GM12878 (cell line): ENCODE results near the gene GRIN2D. TPM values are rescaled to one million over a fixed set of nuclear protein-coding genes. Genes with fewer than 3 reads are reported as not detected.

Experiments
- ASH2L ChIP-seq: fragments of 300-600, 200-600 bp; sonication (generic); IDR thresholded peaks from 2 replicates; pipeline ENCODE4 v1.6.1; 2017; ENCODE audit warnings: low read depth, mild to moderate bottlenecking, borderline replicate concordance
- ATF3 ChIP-seq: IDR thresholded peaks from 2 replicates; pipeline ENCODE4 v1.6.1; 2011; ENCODE audit warnings: low read depth, mild to moderate bottlenecking, low read length, moderate library complexity, borderline replicate concordance; ENCODE audit errors: extremely low read depth
- CHD1 ChIP-seq: IDR thresholded peaks from 2 replicates; pipeline ENCODE4 v1.6.1; 2012; ENCODE audit warnings: low read depth, low read length, improper control_type of control experiment
- MTA3 ChIP-seq: IDR thresholded peaks from 2 replicates; pipeline ENCODE4 v1.6.1; 2012; ENCODE audit warnings: low read length, inconsistent platforms, borderline replicate concordance
- MYC ChIP-seq: IDR thresholded peaks from 2 replicates; pipeline ENCODE4 v1.6.1; 2011; ENCODE audit warnings: mild to moderate bottlenecking, low read length, moderate library complexity, inconsistent platforms; ENCODE audit not compliant: insufficient read depth, insufficient replicate concordance, insufficient read length, severe bottlenecking
- NFXL1 ChIP-seq: fragments of 450-650 bp; IDR thresholded peaks from 2 replicates; pipeline ENCODE4 v1.6.1; 2017; ENCODE audit warnings: antibody characterized with exemption, mild to moderate bottlenecking, borderline replicate concordance
- RB1 ChIP-seq: fragments of 450-650 bp; formaldehyde crosslinking; IDR thresholded peaks from 2 replicates; pipeline ENCODE4 v1.6.1; 2017; ENCODE audit warnings: mild to moderate bottlenecking, borderline replicate concordance
- RELA ChIP-seq: fragments of 450-650 bp; IDR thresholded peaks from 2 replicates; pipeline ENCODE4 v1.8.0; 2014; ENCODE audit warnings: borderline replicate concordance; ENCODE audit not compliant: partially characterized antibody
- REST ChIP-seq: IDR thresholded peaks from 2 replicates; pipeline ENCODE4 v1.6.1; 2012; ENCODE audit warnings: mild to moderate bottlenecking, low read depth, low read length
- SMC3 ChIP-seq: IDR thresholded peaks from 2 replicates; pipeline ENCODE4 v1.6.1; 2011; ENCODE audit warnings: low read length, improper control_type of control experiment, borderline replicate concordance
- TBL1XR1 ChIP-seq: IDR thresholded peaks from 2 replicates; pipeline ENCODE4 v1.6.1; 2012; ENCODE audit warnings: low read depth, low read length, improper control_type of control experiment
- polyA plus RNA-seq, 11 experiments: library from polyadenylated mRNA; depleted of rRNA in 4 of 11; unstranded in 6 of 11; stranded (reverse) in 5 of 11; fragments of >200 nt; fragmentation: Nextera tagmentation in 4 of 11; fragmentation: Illumina TruSeq in 1 of 11; extraction: Ambion mirVana in 4 of 11; extraction: Trizol in 1 of 11; gene quantifications; 1 replicate in 1 of 11; 2 replicates in 10 of 11; pipeline versions ENCODE4 v1.2.1 to v1.2.3, GENCODE V29; 2011 to 2016; ENCODE audit warnings: inconsistent platforms in 2 of 11, missing spikeins in 2 of 11, low read depth in 1 of 11
- total RNA-seq, 4 experiments: library from RNA; depleted of rRNA in 3 of 4; stranded (reverse); fragments of >200 nt in 3 of 4; fragmentation: Illumina TruSeq in 1 of 4; extraction: Trizol in 1 of 4; gene quantifications; 2 replicates each; pipeline versions ENCODE4 v1.2.1 to v1.2.3, GENCODE V29; 2013 to 2021
- TF ChIP-seq, protein P1 (sequence below): fragments of 450-650 bp; IDR thresholded peaks from 2 replicates; pipeline ENCODE4 v1.6.1; 2017; ENCODE audit warnings: mild to moderate bottlenecking, moderate library complexity
- TF ChIP-seq, protein P2 (sequence below): IDR thresholded peaks from 2 replicates; pipeline ENCODE4 v1.6.1; 2011; ENCODE audit warnings: mild to moderate bottlenecking, low read depth, low read length, moderate library complexity; ENCODE audit not compliant: insufficient replicate concordance
- TF ChIP-seq, protein P3 (sequence below): fragments of 450-650 bp; IDR thresholded peaks from 2 replicates; pipeline ENCODE4 v1.6.1; 2017; ENCODE audit warnings: low read depth, mild to moderate bottlenecking, moderate library complexity
- TF ChIP-seq, protein P4 (sequence below): fragments of 450-650 bp; IDR thresholded peaks from 2 replicates; pipeline ENCODE4 v1.6.1; 2017; ENCODE audit warnings: borderline replicate concordance

Gene GRIN2D
- total and polyA plus RNA-seq, 10 of the 15 experiments (the other 5 are each of a cell fraction or from before 2014, with no cell fraction given), result 0.03 to 0.38 (median 0.04) TPM; not detected in 3

- TF ChIP-seq MYC (no peak), ASH2L (no peak), REST (no peak), ATF3 (no peak), CHD1 (no peak), TBL1XR1 (no peak), RELA (no peak), NFXL1 (no peak), SMC3 (no peak), RB1 (peak; percentile 95; the same call in 1 of the 2 replicates), MTA3 (no peak)
- TF ChIP-seq, protein P1, sequence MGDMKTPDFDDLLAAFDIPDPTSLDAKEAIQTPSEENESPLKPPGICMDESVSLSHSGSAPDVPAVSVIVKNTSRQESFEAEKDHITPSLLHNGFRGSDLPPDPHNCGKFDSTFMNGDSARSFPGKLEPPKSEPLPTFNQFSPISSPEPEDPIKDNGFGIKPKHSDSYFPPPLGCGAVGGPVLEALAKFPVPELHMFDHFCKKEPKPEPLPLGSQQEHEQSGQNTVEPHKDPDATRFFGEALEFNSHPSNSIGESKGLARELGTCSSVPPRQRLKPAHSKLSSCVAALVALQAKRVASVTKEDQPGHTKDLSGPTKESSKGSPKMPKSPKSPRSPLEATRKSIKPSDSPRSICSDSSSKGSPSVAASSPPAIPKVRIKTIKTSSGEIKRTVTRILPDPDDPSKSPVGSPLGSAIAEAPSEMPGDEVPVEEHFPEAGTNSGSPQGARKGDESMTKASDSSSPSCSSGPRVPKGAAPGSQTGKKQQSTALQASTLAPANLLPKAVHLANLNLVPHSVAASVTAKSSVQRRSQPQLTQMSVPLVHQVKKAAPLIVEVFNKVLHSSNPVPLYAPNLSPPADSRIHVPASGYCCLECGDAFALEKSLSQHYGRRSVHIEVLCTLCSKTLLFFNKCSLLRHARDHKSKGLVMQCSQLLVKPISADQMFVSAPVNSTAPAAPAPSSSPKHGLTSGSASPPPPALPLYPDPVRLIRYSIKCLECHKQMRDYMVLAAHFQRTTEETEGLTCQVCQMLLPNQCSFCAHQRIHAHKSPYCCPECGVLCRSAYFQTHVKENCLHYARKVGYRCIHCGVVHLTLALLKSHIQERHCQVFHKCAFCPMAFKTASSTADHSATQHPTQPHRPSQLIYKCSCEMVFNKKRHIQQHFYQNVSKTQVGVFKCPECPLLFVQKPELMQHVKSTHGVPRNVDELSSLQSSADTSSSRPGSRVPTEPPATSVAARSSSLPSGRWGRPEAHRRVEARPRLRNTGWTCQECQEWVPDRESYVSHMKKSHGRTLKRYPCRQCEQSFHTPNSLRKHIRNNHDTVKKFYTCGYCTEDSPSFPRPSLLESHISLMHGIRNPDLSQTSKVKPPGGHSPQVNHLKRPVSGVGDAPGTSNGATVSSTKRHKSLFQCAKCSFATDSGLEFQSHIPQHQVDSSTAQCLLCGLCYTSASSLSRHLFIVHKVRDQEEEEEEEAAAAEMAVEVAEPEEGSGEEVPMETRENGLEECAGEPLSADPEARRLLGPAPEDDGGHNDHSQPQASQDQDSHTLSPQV, result no peak
- TF ChIP-seq, protein P2, sequence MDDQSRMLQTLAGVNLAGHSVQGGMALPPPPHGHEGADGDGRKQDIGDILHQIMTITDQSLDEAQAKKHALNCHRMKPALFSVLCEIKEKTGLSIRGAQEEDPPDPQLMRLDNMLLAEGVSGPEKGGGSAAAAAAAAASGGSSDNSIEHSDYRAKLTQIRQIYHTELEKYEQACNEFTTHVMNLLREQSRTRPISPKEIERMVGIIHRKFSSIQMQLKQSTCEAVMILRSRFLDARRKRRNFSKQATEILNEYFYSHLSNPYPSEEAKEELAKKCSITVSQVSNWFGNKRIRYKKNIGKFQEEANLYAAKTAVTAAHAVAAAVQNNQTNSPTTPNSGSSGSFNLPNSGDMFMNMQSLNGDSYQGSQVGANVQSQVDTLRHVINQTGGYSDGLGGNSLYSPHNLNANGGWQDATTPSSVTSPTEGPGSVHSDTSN, result no peak
- TF ChIP-seq, protein P3, sequence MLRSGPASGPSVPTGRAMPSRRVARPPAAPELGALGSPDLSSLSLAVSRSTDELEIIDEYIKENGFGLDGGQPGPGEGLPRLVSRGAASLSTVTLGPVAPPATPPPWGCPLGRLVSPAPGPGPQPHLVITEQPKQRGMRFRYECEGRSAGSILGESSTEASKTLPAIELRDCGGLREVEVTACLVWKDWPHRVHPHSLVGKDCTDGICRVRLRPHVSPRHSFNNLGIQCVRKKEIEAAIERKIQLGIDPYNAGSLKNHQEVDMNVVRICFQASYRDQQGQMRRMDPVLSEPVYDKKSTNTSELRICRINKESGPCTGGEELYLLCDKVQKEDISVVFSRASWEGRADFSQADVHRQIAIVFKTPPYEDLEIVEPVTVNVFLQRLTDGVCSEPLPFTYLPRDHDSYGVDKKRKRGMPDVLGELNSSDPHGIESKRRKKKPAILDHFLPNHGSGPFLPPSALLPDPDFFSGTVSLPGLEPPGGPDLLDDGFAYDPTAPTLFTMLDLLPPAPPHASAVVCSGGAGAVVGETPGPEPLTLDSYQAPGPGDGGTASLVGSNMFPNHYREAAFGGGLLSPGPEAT, result peak; percentile 40; the same call in 1 of the 2 replicates
- TF ChIP-seq, protein P4, sequence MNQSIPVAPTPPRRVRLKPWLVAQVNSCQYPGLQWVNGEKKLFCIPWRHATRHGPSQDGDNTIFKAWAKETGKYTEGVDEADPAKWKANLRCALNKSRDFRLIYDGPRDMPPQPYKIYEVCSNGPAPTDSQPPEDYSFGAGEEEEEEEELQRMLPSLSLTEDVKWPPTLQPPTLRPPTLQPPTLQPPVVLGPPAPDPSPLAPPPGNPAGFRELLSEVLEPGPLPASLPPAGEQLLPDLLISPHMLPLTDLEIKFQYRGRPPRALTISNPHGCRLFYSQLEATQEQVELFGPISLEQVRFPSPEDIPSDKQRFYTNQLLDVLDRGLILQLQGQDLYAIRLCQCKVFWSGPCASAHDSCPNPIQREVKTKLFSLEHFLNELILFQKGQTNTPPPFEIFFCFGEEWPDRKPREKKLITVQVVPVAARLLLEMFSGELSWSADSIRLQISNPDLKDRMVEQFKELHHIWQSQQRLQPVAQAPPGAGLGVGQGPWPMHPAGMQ, result no peak
Observed at GRCh38 chr19:48363810-48364597, 29.5 kb upstream of the GRIN2D start, which contains the start of the genes SYNGR4 and TMEM143 (continued).
